Brain microvascular endothelial cell (primary cell): ENCODE measurements around the gene MACROD2.

Experiments used
- DNase-seq: peaks from one replicate; pipeline ENCODE4 v3.0.0-alpha.2; 2020
- H3K27ac ChIP-seq: fragments of 250-450 bp; sonication (Bioruptor Pico); 2 replicates; pipeline ENCODE4 v1.5.1; 2020; ENCODE audit warnings: mild to moderate bottlenecking, moderate library complexity
- H3K27me3 ChIP-seq: fragments of 250-450 bp; sonication (Bioruptor Pico); replicated peaks from 2 replicates; pipeline ENCODE4 v1.5.1; 2020; ENCODE audit warnings: mild to moderate bottlenecking
- H3K36me3 ChIP-seq: fragments of 250-450 bp; sonication (Bioruptor Pico); replicated peaks from 2 replicates; pipeline ENCODE4 v1.5.1; 2020; ENCODE audit warnings: mild to moderate bottlenecking
- H3K4me3 ChIP-seq: 2 replicates; pipeline ENCODE4 v1.5.1; 2011; ENCODE audit warnings: low read depth, mild to moderate bottlenecking, control low read depth, low read length, moderate library complexity
- CTCF ChIP-seq: IDR thresholded peaks from 2 replicates; pipeline ENCODE4 v1.5.1; 2011; ENCODE audit warnings: low read depth, mild to moderate bottlenecking, moderate library complexity, low read length, control low read depth, inconsistent platforms; ENCODE audit errors: missing control alignments
- in situ Hi-C: cut with HindIII; loops from 2 replicates; pipeline ENCODE4 v1.10.0; 2017; ENCODE audit warnings: low sequenced_read_pairs, low pct_ligation_motif_present

MACROD2 gene

DNA sequence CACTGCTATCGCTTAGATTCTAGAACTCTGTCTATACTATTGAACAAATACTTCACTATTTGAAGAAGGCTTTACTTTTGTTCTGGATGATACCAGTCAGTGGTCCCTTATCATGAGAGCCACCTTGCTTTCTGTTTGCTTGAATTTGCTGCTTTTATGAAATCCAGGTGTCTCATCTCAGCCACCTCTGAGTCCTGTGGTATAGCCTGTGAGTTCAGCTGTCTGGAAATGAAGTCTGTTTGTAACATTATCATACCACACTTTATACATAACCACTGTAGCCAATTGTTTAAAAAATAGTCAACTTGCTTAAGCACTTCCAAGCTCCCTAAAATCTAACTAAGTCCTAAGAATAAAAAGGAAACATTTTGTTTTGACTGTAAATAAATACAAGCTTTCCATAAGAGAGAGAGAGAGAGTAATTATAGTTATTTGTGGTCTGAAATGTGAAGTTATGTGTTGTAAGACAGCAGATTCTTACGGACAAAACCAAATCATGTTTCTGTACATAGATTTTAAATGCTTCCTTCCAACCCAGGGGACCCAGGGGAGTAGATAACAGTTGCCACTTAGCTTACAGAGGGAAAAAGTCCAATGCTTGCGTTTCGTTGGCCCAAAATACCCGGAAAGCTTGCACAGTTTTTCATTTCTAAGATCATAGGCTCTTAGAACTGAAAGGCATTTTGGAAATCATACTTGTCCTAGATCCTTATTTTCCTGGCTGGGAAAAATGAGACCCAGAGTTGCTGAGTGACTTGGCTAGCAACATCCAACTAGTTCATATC is 1449.9 kb downstream of the MACROD2 start:
- Histone ChIP-seq H3K4me3 (no peak overlapping the region), H3K27ac (no peak overlapping the region), H3K36me3 (no peaks in the 10 kb centered on the region), H3K27me3 (no peaks in the 10 kb centered on the region)
- in situ Hi-C loops, result no loop called here
- TF ChIP-seq CTCF, result no peak
- DNase-seq, result no peak

GRCh38 chr20:15446373-15446772 is 1451.1 kb downstream of the MACROD2 start:
- in situ Hi-C loops, result no loop called here
- Histone ChIP-seq H3K36me3 (no peaks in the 10 kb centered on the region), H3K27me3 (no peaks in the 10 kb centered on the region), H3K4me3 (no peak overlapping the region), H3K27ac (no peak overlapping the region)
- no peak for DNase-seq
- TF ChIP-seq CTCF, result no peak

GRCh38 chr20:15447549-15447948 is 1452.2 kb downstream of the MACROD2 start:
- Histone ChIP-seq H3K4me3 (no peak overlapping the region), H3K36me3 (no peaks in the 10 kb centered on the region), H3K27me3 (no peaks in the 10 kb centered on the region), H3K27ac (no peak overlapping the region)
- TF ChIP-seq CTCF, result no peak
- DNase-seq, result no peak
- in situ Hi-C loops, result no loop called here

- H3K4me3 ChIP-seq, result no peak overlapping the region
- H3K27me3 ChIP-seq, result no peaks in the 10 kb centered on the region
- no peak for TF ChIP-seq CTCF
- DNase-seq, result no peak
- no peak overlapping the region for H3K27ac ChIP-seq
- H3K36me3 ChIP-seq, result no peaks in the 10 kb centered on the region
- in situ Hi-C loops, result no loop called here
These were observed 1453.7 kb downstream of the MACROD2 start for GRCh38 chr20:15449061-15449460.

DNA sequence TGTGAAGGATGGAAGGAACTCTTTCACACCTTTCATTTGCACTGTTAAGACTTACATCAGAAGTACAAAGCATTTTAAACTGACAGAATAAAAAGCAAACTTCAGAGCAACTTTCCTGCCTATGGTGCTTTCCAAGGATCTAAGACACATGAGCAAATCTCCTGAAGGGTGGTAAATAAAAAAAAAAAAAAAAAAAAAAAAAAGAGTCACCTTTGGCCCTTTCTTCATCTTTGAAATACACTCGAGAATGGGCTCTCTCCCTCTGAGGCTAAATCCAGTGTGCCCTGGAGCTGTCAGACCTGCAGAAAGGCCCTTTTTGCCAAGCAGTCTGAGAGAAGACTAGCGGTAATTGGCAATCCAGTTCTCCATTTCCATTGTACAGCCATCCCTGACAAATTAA is 1455.9 kb downstream of the MACROD2 start:
- Histone ChIP-seq H3K27ac (no peak overlapping the region), H3K4me3 (no peak overlapping the region), H3K36me3 (no peaks in the 10 kb centered on the region), H3K27me3 (no peaks in the 10 kb centered on the region)
- in situ Hi-C loops, result no loop called here
- no peak for TF ChIP-seq CTCF
- no peak for DNase-seq

- no peaks in the 10 kb centered on the region for H3K27me3 ChIP-seq
- no peak overlapping the region for H3K4me3 ChIP-seq
- H3K27ac ChIP-seq, result no peak overlapping the region
- DNase-seq, result no peak
- no peaks in the 10 kb centered on the region for H3K36me3 ChIP-seq
- in situ Hi-C loops, result no loop called here
- no peak for TF ChIP-seq CTCF
These were observed 1460.0 kb downstream of the MACROD2 start for GRCh38 chr20:15455279-15455678.
